Measurements from ENCODE around the gene CDIPT.

CDIPT gene

GRCh38 chr16:29860218-29860617, 2.8 kb downstream of the CDIPT start:
- in situ Hi-C loops (cut with MboI; ENCODE audit: low sequenced_read_pairs): no loop called here

DNA sequence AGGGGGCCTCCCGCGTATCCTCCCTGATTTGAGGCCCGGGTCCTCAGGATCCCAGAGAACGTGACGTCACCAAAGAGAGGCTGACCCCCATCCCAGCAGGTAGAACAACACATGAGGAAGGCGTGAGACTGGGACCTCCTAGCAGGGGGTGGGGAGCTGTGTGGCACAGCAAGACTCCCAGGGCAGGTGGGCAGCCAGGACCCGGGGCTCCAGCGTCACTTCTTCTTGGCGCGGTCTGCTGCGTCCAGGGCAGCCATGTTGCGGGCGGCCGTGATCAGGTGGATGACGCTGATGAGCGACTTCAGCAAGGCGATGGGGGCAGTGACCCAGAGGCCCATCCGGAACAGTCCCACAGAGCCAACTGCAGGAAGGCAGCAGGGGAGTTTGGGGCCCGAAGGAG, 4.1 kb downstream of the CDIPT start:
- in situ Hi-C loops (cut with MboI; ENCODE audit: low sequenced_read_pairs): no loop called here

GRCh38 chr16:29858149-29858849, 4.7 kb downstream of the CDIPT start:
- in situ Hi-C loops (cut with MboI; ENCODE audit: low sequenced_read_pairs): no loop called here

DNA sequence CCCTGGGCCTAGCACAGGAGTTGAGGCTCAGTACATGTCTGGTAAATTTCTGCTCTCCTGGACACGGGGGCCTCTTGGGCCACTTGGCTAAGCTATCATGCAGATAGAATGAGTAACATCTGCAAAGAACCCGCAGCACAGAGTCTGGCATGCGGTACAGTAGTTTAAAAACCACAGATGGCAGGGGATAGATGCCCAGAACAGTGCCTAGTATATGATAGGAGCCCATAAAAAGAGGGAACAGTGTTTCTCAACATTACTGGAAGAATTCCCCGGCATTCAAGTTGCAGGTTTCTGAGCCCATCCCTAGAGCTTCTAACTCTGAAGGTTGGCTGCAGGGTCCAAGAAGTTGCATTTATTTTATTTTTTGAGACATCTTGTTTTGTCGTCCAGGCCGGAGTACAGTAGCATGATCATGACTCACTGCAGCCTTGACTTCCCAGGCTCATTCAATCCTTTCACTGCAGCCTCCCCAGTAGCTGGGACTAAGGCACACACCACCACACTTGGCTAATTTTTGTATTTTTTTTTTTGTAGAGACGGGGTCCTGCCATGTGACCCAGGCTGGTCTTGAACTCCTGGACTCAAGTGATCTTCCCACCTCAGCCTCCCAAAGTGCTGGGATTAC, 5.8 kb downstream of the CDIPT start:
- in situ Hi-C loops (cut with MboI; ENCODE audit: low sequenced_read_pairs): no loop called here

DNA sequence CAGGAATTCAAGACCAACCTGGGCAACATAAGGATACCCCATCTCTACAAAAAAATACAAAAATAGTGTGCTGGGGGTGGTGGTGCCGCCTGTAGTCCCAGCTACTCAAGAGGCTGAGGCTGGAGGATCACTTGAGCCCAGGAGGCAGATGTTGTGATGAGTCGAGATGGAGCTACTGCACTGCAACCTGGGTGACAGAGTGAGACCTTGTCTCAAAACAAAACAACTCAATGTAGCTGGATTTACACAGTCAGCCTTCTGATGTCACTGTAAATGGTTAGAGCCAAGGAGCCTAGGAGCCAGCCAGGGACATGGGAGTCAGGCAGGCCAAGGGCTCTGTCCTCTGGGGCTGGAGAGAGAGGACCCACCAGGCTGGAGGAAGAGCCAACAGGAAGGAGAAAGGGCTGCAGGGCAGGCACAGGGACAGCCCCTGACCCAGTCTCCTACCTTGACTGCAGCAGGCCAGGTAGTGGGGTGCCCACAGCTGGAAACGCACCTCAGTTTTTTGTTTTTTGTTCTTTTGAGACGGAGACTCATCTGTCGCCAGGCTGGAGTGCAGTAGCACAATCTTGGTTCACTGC, 8.4 kb downstream of the CDIPT start:
- in situ Hi-C loops (cut with MboI; ENCODE audit: low sequenced_read_pairs): no loop called here

GRCh38 chr16:29852654-29853053, 10.4 kb downstream of the CDIPT start:
- in situ Hi-C loops (cut with MboI; ENCODE audit: low sequenced_read_pairs): no loop called here

DNA sequence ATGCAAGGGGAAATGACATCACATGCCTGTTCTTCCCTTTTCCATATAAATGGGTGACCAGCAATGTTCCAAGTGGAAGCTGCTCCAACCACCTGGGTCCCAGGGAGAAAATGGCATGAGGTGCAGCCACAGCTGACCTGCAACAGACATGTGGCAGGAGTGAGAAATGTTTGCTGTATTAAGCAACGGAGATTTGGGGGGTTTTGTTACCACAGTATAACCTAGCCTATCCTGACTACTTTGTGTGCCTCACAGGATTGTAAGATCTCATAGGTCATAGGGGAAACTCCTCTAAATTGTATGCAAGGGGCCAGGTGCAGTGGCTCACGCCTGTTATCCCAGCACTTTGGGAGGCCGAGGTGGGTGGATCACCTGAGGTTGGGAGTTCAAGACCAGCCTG, 12.0 kb downstream of the CDIPT start:
- in situ Hi-C loops (cut with MboI; ENCODE audit: low sequenced_read_pairs): no loop called here

GRCh38 chr16:29849505-29849904, 13.5 kb downstream of the CDIPT start:
- in situ Hi-C loops (cut with MboI; ENCODE audit: low sequenced_read_pairs): no loop called here

- in situ Hi-C loops (cut with MboI; ENCODE audit: low sequenced_read_pairs): no loop called here
Observed at GRCh38 chr16:29848420-29849297, 14.4 kb downstream of the CDIPT start.

GRCh38 chr16:29845656-29846055, 17.4 kb downstream of the CDIPT start:
- in situ Hi-C loops (cut with MboI; ENCODE audit: low sequenced_read_pairs): no loop called here

DNA sequence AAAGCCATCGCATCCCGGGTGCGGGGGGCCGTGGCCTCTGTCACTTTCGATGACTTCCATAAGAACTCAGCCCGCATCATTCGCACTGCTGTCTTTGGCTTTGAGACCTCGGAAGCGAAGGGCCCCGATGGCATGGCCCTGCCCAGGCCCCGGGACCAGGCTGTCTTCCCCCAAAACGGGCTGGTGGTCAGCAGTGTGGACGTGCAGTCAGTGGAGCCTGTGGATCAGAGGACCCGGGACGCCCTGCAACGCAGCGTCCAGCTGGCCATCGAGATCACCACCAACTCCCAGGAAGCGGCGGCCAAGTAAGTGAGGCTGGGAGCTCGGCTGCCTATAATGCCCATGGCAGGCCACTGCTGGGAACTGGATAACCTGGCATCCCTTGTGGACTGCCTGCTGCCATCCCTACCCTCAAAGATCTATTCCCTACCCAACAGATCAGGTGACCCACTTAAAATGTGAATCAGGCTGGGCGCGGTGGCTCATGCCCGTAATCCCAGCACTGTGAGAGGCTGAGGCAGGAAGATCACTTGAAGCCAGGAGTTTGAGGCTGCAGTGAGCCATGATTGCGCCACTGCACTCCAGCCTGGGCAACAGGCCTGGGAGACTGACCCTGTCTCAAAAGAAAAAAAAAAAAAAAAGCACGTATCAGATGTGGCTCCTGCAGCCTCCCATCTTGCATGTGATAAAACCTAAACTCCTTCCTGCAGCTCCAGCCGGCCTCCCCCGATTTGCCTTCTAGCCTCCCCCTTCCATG, 18.3 kb downstream of the CDIPT start:
- in situ Hi-C loops (cut with MboI; ENCODE audit: low sequenced_read_pairs): no loop called here

- in situ Hi-C loops (cut with MboI; ENCODE audit: low sequenced_read_pairs): no loop called here
Observed at GRCh38 chr16:29843931-29844330, 19.1 kb downstream of the CDIPT start.

DNA sequence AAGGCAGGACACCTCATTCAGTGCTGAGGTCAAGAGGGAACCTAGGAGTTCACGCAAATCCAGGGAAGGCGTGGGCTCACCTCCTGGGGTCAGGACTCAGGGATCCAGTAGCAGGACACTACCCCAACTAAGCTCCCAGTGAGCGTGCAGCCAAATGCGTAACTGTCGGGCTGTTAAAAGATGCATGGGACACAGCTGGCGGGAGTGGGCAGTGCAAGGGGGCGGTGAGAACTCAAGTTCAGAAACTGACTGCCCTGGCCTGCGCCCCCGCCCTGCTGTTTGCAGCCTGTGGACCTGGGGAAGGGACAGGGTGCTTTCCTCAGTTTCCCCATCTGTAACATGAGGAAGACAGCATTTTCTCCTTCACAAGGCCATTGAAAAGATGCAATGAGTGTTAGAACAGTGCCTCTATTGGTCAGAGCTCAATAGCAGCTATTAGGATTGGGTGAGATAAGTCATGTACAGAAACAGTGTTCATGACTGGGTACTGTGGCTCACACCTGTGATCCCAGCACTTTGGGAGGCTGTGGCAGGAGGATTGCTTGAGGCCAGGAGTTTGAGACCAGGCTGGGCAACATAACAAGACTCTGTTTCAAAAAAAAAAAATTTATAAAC, 20.2 kb downstream of the CDIPT start:
- in situ Hi-C loops (cut with MboI; ENCODE audit: low sequenced_read_pairs): no loop called here

DNA sequence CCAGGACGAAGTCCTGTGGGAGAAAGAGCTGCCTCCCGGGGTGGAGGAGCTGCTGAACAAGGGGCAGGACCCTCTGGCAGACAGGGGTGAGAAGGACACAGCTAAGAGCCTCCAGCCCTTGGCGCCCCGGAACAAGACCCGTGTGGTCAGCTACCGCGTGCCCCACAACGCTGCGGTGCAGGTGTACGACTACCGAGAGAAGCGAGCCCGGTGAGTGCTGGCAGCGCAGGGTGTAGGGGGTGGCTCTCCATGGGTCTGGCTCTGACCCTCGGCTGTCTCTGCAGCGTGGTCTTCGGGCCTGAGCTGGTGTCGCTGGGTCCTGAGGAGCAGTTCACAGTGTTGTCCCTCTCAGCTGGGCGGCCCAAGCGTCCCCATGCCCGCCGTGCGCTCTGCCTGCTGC, 21.4 kb downstream of the CDIPT start:
- in situ Hi-C loops (cut with MboI; ENCODE audit: low sequenced_read_pairs): no loop called here

DNA sequence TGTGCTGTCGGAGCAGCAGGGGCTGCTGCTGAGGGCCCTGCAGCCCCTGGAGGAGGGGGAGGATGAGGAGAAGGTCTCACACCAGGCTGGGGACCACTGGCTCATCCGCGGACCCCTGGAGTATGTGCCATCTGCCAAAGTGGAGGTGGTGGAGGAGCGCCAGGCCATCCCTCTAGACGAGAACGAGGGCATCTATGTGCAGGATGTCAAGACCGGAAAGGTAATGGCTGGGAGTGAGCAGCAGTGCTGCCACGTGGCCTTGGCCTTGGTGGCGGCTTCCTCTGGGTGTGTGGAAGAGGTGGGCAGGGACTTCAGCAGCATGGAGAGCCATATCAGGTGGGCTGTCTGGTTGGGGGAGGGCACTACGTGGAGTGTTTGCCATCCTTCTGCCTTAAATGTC, 22.8 kb downstream of the CDIPT start:
- in situ Hi-C loops (cut with MboI; ENCODE audit: low sequenced_read_pairs): no loop called here

- in situ Hi-C loops (cut with MboI; ENCODE audit: low sequenced_read_pairs): no loop called here
Observed at GRCh38 chr16:29839822-29840221, 23.2 kb downstream of the CDIPT start.

DNA sequence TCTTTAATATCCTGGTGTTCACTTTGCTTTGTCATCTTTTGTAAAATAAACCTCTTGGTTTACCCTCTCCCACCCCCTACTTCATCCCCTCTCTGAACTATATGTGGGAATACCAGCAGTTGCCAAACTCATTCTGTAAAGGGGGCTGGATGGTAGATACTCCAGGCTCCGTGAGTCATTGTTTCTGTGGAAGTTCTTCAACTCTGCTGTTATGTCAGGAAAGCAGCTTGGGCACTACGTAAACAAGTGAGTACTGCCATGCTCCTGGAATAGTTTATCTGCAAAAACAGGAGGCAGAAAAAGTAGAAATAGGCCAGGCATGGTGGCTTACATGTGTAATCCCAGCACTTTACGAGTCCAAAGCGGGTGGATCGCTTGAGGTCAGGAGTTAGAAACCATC, 25.2 kb downstream of the CDIPT start:
- in situ Hi-C loops (cut with MboI; ENCODE audit: low sequenced_read_pairs): no loop called here

GRCh38 chr16:29836623-29837022, 26.4 kb downstream of the CDIPT start:
- in situ Hi-C loops (cut with MboI; ENCODE audit: low sequenced_read_pairs): no loop called here

DNA sequence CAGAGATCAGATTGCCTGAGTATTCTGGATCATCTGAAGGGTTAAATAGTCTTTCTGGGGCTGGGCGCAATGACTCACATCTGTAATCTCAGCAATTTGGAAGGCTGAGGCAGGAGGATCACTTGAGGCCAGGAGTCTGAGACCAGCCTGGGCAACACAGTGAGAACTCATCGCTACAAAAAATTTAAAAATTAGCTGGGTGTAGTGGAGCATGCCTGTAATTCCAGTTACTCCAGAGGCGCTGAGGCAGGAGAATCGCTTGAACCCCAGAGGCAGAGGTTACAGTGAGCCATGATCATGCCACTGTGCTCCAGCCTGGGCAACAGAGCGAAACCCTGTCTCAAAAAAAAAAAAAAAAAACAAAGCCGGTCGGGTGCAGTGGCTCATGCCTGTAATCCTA, 27.1 kb downstream of the CDIPT start:
- in situ Hi-C loops (cut with MboI; ENCODE audit: low sequenced_read_pairs): no loop called here

- in situ Hi-C loops (cut with MboI; ENCODE audit: low sequenced_read_pairs): no loop called here
Observed at GRCh38 chr16:29834079-29834478, 28.9 kb downstream of the CDIPT start.

All from HL-60/S4 treated with retinoic acid at 250 ng/mL for 4 days and 3 days (cell line).